Ascending aorta (tissue), 2 donors: Measurements from ENCODE around the gene METTL16. TPM values are rescaled to one million over a fixed set of nuclear protein-coding genes. Genes with fewer than 3 reads are reported as not detected.

Source experiments
- DNase-seq, 2 donors: peaks; one replicate each; pipeline ENCODE4 v3.0.0-alpha.2; 2019; ENCODE audit warnings: low spot score in 2 of 2
- H3K27ac ChIP-seq, 2 donors: fragments of 200-600 bp; sonication (generic); one replicate each; pipeline ENCODE4 v1.5.1; 2016 to 2017; ENCODE audit warnings: mild to moderate bottlenecking in 1 of 2
- H3K27me3 ChIP-seq: fragments of 200-600 bp; sonication (generic); one replicate; pipeline ENCODE4 v1.5.1; 2017
- H3K36me3 ChIP-seq, 2 donors: fragments of 200-600 bp; sonication (generic); one replicate each; pipeline ENCODE4 v1.5.1; 2016
- H3K4me1 ChIP-seq, 2 donors: fragments of 200-600 bp; sonication (generic); one replicate each; pipeline ENCODE4 v1.5.1; 2016 to 2017; ENCODE audit warnings: mild to moderate bottlenecking in 1 of 2
- H3K4me3 ChIP-seq, 2 donors: fragments of 200-600 bp; sonication (generic); one replicate each; pipeline ENCODE4 v1.5.1; 2016 to 2017; ENCODE audit warnings: mild to moderate bottlenecking in 1 of 2
- H3K9me3 ChIP-seq, 2 donors: fragments of 200-600 bp; sonication (generic); one replicate each; pipeline ENCODE4 v1.5.1; 2016
- CTCF ChIP-seq, 3 experiments: fragments of 200-600 bp in 2 of 3; fragments of 450-650 bp in 1 of 3; sonication (generic) in 2 of 3; IDR thresholded peaks; one replicate each; pipeline ENCODE4 v1.5.1; 2016 to 2019; ENCODE audit warnings: antibody characterized with exemption in 3 of 3, mild to moderate bottlenecking in 1 of 3, moderate library complexity in 1 of 3
- intact Hi-C: fragments of 100-400 bp; cut with DNase I; formaldehyde crosslinking; loops from one replicate; pipeline ENCODE4 v1.15.1; 2023
- total RNA-seq: library from RNA; depleted of rRNA; stranded (reverse); fragments of >200 nt; gene quantifications from one replicate; pipeline ENCODE4 v1.1.0, GENCODE V29; 2016

METTL16 gene
- total RNA-seq, 1 donor from 2014 or later, result 15.3 TPM

- no peak for DNase-seq
- H3K27me3 ChIP-seq, result no peaks in the 10 kb centered on the region
- intact Hi-C loops, result loop anchor here (10.0 kb wide), 2 partner anchors 343 to 1267 kb away; partner anchors contain the start of genes EMC6, HIC1 and TAX1BP3
- no peak for TF ChIP-seq CTCF (IDR thresholded peaks at IDR 0.05)
- H3K36me3 ChIP-seq, result no peaks in the 10 kb centered on the region
- H3K27ac ChIP-seq, result peak overlapping the region; percentile 97 to 98
- no peaks in the 10 kb centered on the region for H3K9me3 ChIP-seq
- H3K4me3 ChIP-seq, result peak overlapping the region; percentile 47 to 58
- peaks cover 39 to 46% of the 10 kb centered on the region in 2 donors for H3K4me1 ChIP-seq
Observed at GRCh38 chr17:2397247-2398171, 114.2 kb downstream of the METTL16 start.

- intact Hi-C loops, result loop anchor here (10.0 kb wide), 2 partner anchors 342 to 1268 kb away; partner anchors contain the start of genes EMC6, HIC1 and TAX1BP3
- no peaks in the 10 kb centered on the region for H3K36me3 ChIP-seq
- no peaks in the 10 kb centered on the region for H3K9me3 ChIP-seq
- no peak for TF ChIP-seq CTCF (IDR thresholded peaks at IDR 0.05)
- H3K4me3 ChIP-seq, result peak overlapping the region; percentile 47 to 58
- H3K27me3 ChIP-seq, result no peaks in the 10 kb centered on the region
- peaks cover 41 to 50% of the 10 kb centered on the region in 2 donors for H3K4me1 ChIP-seq
- peak overlapping the region; percentile 97 to 98 for H3K27ac ChIP-seq
- peak; percentile 92 to 98 for DNase-seq
Observed at GRCh38 chr17:2396568-2397246, 115.0 kb downstream of the METTL16 start.

- no peaks in the 10 kb centered on the region for H3K9me3 ChIP-seq
- no peaks in the 10 kb centered on the region for H3K27me3 ChIP-seq
- DNase-seq, result no peak
- intact Hi-C loops, result loop anchor here (10.0 kb wide), 2 partner anchors 341 to 1269 kb away; partner anchors contain the start of genes EMC6, HIC1 and TAX1BP3
- no peaks in the 10 kb centered on the region for H3K36me3 ChIP-seq
- H3K4me3 ChIP-seq, result peak overlapping the region; percentile 47 to 58
- peak overlapping the region; percentile 97 to 98 for H3K27ac ChIP-seq
- no peak for TF ChIP-seq CTCF (IDR thresholded peaks at IDR 0.05)
- peaks cover 41 to 56% of the 10 kb centered on the region in 2 donors for H3K4me1 ChIP-seq
Observed at GRCh38 chr17:2396192-2396567, 115.5 kb downstream of the METTL16 start.

GRCh38 chr17:2395258-2396181, 116.2 kb downstream of the METTL16 start:
- Histone ChIP-seq H3K4me1 (peaks cover 41 to 62% of the 10 kb centered on the region in 2 donors), H3K9me3 (no peaks in the 10 kb centered on the region), H3K36me3 (no peaks in the 10 kb centered on the region), H3K27ac (peak overlapping the region; percentile 97 to 98), H3K4me3 (peak overlapping the region in 1 of 2 donors; percentile 58), H3K27me3 (no peaks in the 10 kb centered on the region)
- intact Hi-C loops, result loop anchor here (10.0 kb wide), 2 partner anchors 341 to 1269 kb away; partner anchors contain the start of genes EMC6, HIC1 and TAX1BP3
- no peak for DNase-seq
- no peak for TF ChIP-seq CTCF (IDR thresholded peaks at IDR 0.05)
